PC-9 (cell line): ENCODE data around the gene TP53I13. TPM values are rescaled to one million over a fixed set of nuclear protein-coding genes. Genes with fewer than 3 reads are reported as not detected.

Experiments used
- BruUV-seq: library from RNA; stranded (reverse); fragments of 400-500 nt; replicated peaks from 2 replicates; lab custom pipeline; 2021; lab: Mats Ljungman, UMichigan
- CTCF ChIA-PET: fragments of 300-600 bp; sonication (Branson Sonifier 250); formaldehyde crosslinking; loops from one replicate; lab custom pipeline; 2022; ENCODE audit warnings: antibody characterized with exemption; lab: Charles Lee
- POLR2A ChIA-PET: fragments of 300-600 bp; sonication (Branson Sonifier 250); formaldehyde crosslinking; loops from one replicate; lab custom pipeline; 2022; ENCODE audit warnings: antibody characterized with exemption; ENCODE audit not compliant: unreplicated experiment; lab: Charles Lee
- DNase-seq, 2 experiments: peaks; one replicate each; pipeline versions ENCODE4 v3.0.0 to v3.0.0-alpha.2; 2015 to 2022; ENCODE audit warnings: mixed read lengths in 1 of 2
- H2AFZ ChIP-seq: fragments of 200-600 bp; sonication (generic); 2 replicates; pipeline ENCODE4 v1.8.1; 2017; ENCODE audit warnings: antibody characterized with exemption
- H3F3A ChIP-seq: fragments of 200-600 bp; sonication (generic); 2 replicates; pipeline ENCODE4 v1.8.1; 2017; ENCODE audit warnings: antibody characterized with exemption, mild to moderate bottlenecking, low read depth; ENCODE audit not compliant: insufficient read depth
- H3K27ac ChIP-seq: fragments of 200-600 bp; sonication (generic); 2 replicates; pipeline ENCODE4 v1.6.1; 2016; ENCODE audit warnings: mixed run types
- H3K27me3 ChIP-seq: fragments of 200-600 bp; sonication (generic); 2 replicates; pipeline ENCODE4 v1.6.1; 2016; ENCODE audit warnings: low read depth, mixed run types; ENCODE audit not compliant: insufficient read depth
- H3K36me3 ChIP-seq: fragments of 200-600 bp; sonication (generic); 2 replicates; pipeline ENCODE4 v1.6.1; 2016; ENCODE audit warnings: low read depth, mixed run types
- H3K4me1 ChIP-seq: fragments of 200-600 bp; sonication (generic); replicated peaks from 2 replicates; pipeline ENCODE4 v1.6.1; 2016; ENCODE audit warnings: mixed run types; ENCODE audit not compliant: insufficient read depth
- H3K4me2 ChIP-seq: fragments of 200-600 bp; sonication (generic); 2 replicates; pipeline ENCODE4 v1.6.1; 2017; ENCODE audit warnings: mixed run types
- H3K4me3 ChIP-seq: fragments of 200-600 bp; sonication (generic); 2 replicates; pipeline ENCODE4 v1.6.1; 2016; ENCODE audit warnings: mixed run types
- H3K79me2 ChIP-seq: fragments of 200-600 bp; sonication (generic); 2 replicates; pipeline ENCODE4 v1.6.1; 2017; ENCODE audit warnings: low read depth, mixed run types
- H3K9me2 ChIP-seq: fragments of 200-600 bp; sonication (generic); 2 replicates; pipeline ENCODE4 v1.8.1; 2017; ENCODE audit warnings: mild to moderate bottlenecking; ENCODE audit not compliant: insufficient read depth
- H3K9me3 ChIP-seq: fragments of 200-600 bp; sonication (generic); 2 replicates; pipeline ENCODE4 v1.8.1; 2016; ENCODE audit warnings: low read depth; ENCODE audit not compliant: insufficient read depth
- H4K20me1 ChIP-seq: fragments of 200-600 bp; sonication (generic); 2 replicates; pipeline ENCODE4 v1.8.1; 2017; ENCODE audit not compliant: insufficient read depth
- CTCF ChIP-seq: fragments of 200-600 bp; sonication (generic); conservative IDR thresholded peaks from 2 replicates; pipeline ENCODE4 v1.6.1; 2017; ENCODE audit warnings: mixed run types, antibody characterized with exemption, mild to moderate bottlenecking, moderate library complexity
- EZH2 ChIP-seq: fragments of 200-600 bp; sonication (generic); IDR thresholded peaks from 2 replicates; pipeline ENCODE4 v1.8.0; 2017; ENCODE audit warnings: antibody characterized with exemption, low read depth
- intact Hi-C: fragments of 100-400 bp; cut with micrococcal nuclease; formaldehyde crosslinking; loops from one replicate; pipeline ENCODE4 v1.10.0; 2022; ENCODE audit not compliant: unreplicated experiment
- total RNA-seq: library from RNA; stranded (reverse); gene quantifications from 2 replicates; pipeline ENCODE4 v1.2.3, GENCODE V29; 2021

TP53I13 gene
- total RNA-seq, 1 experiment from 2014 or later, result 46.9 TPM

GRCh38 chr17:29562615-29563014 is 5.9 kb upstream of the TP53I13 start:
- H3K4me3 ChIP-seq, result no peak overlapping the region
- H3K36me3 ChIP-seq, result no peaks in the 10 kb centered on the region; the same call in 1 of the 2 replicates
- no peak for DNase-seq
- H3K4me1 ChIP-seq, result peaks cover 24% of the 10 kb centered on the region
- H3K27me3 ChIP-seq, result no peaks in the 10 kb centered on the region
- H3K27ac ChIP-seq, result no peak overlapping the region
- no peaks in the 10 kb centered on the region for H3K9me3 ChIP-seq
- CTCF ChIA-PET, result no interaction called here
- BruUV-seq, result no TSS peak
- intact Hi-C loops, result no loop called here
- no peaks in the 10 kb centered on the region for H3K9me2 ChIP-seq
- H3F3A ChIP-seq, result peaks cover 33% of the 10 kb centered on the region; the same call in 1 of the 2 replicates
- no peak overlapping the region for H2AFZ ChIP-seq
- H3K79me2 ChIP-seq, result peaks cover 16% of the 10 kb centered on the region
- H3K4me2 ChIP-seq, result no peak overlapping the region
- no peak for TF ChIP-seq CTCF
- TF ChIP-seq EZH2, result no peak
- POLR2A ChIA-PET, result no interaction called here
- H4K20me1 ChIP-seq, result no peaks in the 10 kb centered on the region

- H4K20me1 ChIP-seq, result no peaks in the 10 kb centered on the region
- H3K4me2 ChIP-seq, result 0 out of 2 replicates have a peak overlapping the region, but pooled peaks have one; percentile 88
- H3K9me3 ChIP-seq, result no peaks in the 10 kb centered on the region
- H3K9me2 ChIP-seq, result no peaks in the 10 kb centered on the region
- BruUV-seq, result no TSS peak
- no peaks in the 10 kb centered on the region; the same call in 1 of the 2 replicates for H3K36me3 ChIP-seq
- CTCF ChIA-PET, result interaction anchor here (0.6 kb wide), 1 partner anchor 301 kb away, joined by 3 read pairs; no protein-coding TSS in a partner anchor
- H3K27ac ChIP-seq, result no peak overlapping the region
- intact Hi-C loops, result no loop called here
- H3K27me3 ChIP-seq, result no peaks in the 10 kb centered on the region
- no peak overlapping the region for H3K4me3 ChIP-seq
- TF ChIP-seq CTCF, result no peak
- TF ChIP-seq EZH2, result no peak
- no peak for DNase-seq
- peaks cover 39% of the 10 kb centered on the region; the same call in 1 of the 2 replicates for H3F3A ChIP-seq
- POLR2A ChIA-PET, result interaction anchor here (0.6 kb wide), 1 partner anchor 16 kb away, joined by 6 read pairs; no protein-coding TSS in a partner anchor
- H3K4me1 ChIP-seq, result peaks cover 20% of the 10 kb centered on the region
- H2AFZ ChIP-seq, result no peak overlapping the region
- H3K79me2 ChIP-seq, result peaks cover 16% of the 10 kb centered on the region
These were observed 4.7 kb upstream of the TP53I13 start for GRCh38 chr17:29563816-29564215.

- CTCF ChIA-PET, result no interaction called here
These were observed 2.6 kb upstream of the TP53I13 start for GRCh38 chr17:29565643-29566472.

More at GRCh38 chr17:29565643-29566472, 2.6 kb upstream of the TP53I13 start:
- H3K27me3 ChIP-seq, result no peaks in the 10 kb centered on the region
- peak overlapping the region; percentile 29; the same call in 1 of the 2 replicates for H3K27ac ChIP-seq
- no peaks in the 10 kb centered on the region for H3K9me2 ChIP-seq
- no peaks in the 10 kb centered on the region; the same call in 1 of the 2 replicates for H3K36me3 ChIP-seq
- H2AFZ ChIP-seq, result peak overlapping the region; percentile 91
- peak overlapping the region; percentile 88 for H3K4me2 ChIP-seq
- no peaks in the 10 kb centered on the region for H3K9me3 ChIP-seq
- H3F3A ChIP-seq, result peaks cover 43% of the 10 kb centered on the region; the same call in 1 of the 2 replicates
- peaks cover 28% of the 10 kb centered on the region for H3K4me1 ChIP-seq
- peaks cover 16% of the 10 kb centered on the region for H3K79me2 ChIP-seq
- H3K4me3 ChIP-seq, result peak overlapping the region; percentile 76
- no peaks in the 10 kb centered on the region for H4K20me1 ChIP-seq
- POLR2A ChIA-PET, result interaction anchor here (0.6 kb wide), 1 partner anchor 196 kb away, joined by 3 read pairs; no protein-coding TSS in a partner anchor
- TF ChIP-seq CTCF (no peak; the same call in 1 of the 2 replicates), EZH2 (no peak)
- TSS peak; percentile 19 for BruUV-seq
- intact Hi-C loops, result loop anchor here (2.0 to 5.0 kb wide), 3 partner anchors 271 to 614 kb away; partner anchors contain the start of genes NUFIP2 and PHF12
- peak; percentile 52 to 55 for DNase-seq
